ENCODE results near the gene SPA17. TPM values are rescaled to one million over a fixed set of nuclear protein-coding genes. Genes with fewer than 3 reads are reported as not detected.

SPA17 gene
- total and polyA plus RNA-seq, 9 of the 15 experiments (the other 6 are each of a cell fraction or from before 2014, with no cell fraction given) = 6.0 to 19.5 (median 12.6) TPM

GRCh38 chr11:124657904-124658303, 15.8 kb upstream of the SPA17 start:
- intact Hi-C loops (cut with micrococcal nuclease) (no loop called here), in situ Hi-C loops (cut with MboI) (no loop called here)
- POLR2A ChIA-PET = interaction anchor here (0.6 kb wide), 1 partner anchor 9 kb away, joined by 3 read pairs; no protein-coding TSS in a partner anchor
- DNase-seq (ENCODE audit: extremely low read depth in 1 of 4, low spot score in 3 of 4) (no peak), ATAC-seq (no peak), FAIRE-seq (no peak)
- Histone ChIP-seq H3K36me3 (ENCODE audit: control insufficient read depth, insufficient read depth, low read length) (no peaks in the 10 kb centered on the region), H3K4me3 (no peak overlapping the region), H2AFZ (ENCODE audit: low read depth, low read length) (no peak overlapping the region), H3K27me3 (ENCODE audit: control insufficient read depth in 2 of 2, insufficient read depth in 2 of 2, low read length in 2 of 2) (no peaks in the 10 kb centered on the region), H3K4me2 (ENCODE audit: insufficient read depth, low read length) (no peak overlapping the region), H3K9me3 (replicated peaks; ENCODE audit: control insufficient read depth, insufficient read depth, low read depth, low read length) (no peaks in the 10 kb centered on the region), H3K9me1 (ENCODE audit: control insufficient read depth, insufficient read depth, low read length) (no peaks in the 10 kb centered on the region), H3K27ac (ENCODE audit: extremely low read depth, low read depth, low read length) (no peak overlapping the region), H4K20me1 (replicated peaks; ENCODE audit: control insufficient read depth, insufficient read depth, low read length) (no peaks in the 10 kb centered on the region), H3K4me1 (replicated peaks in 1 of 2; ENCODE audit: control insufficient read depth in 2 of 2, insufficient read depth in 2 of 2, low read length in 2 of 2) (no peaks in the 10 kb centered on the region), H3K79me2 (ENCODE audit: control insufficient read depth, insufficient read depth, low read length) (no peaks in the 10 kb centered on the region), H3K9ac (ENCODE audit: insufficient read depth in 1 of 2, low read depth in 2 of 2, low read length in 2 of 2) (no peak overlapping the region)
- 50% methylated on average over 5 of the region's 5 CpGs for WGBS (ENCODE audit: insufficient coverage, low coverage, missing lambda C conversion rate)
- no TSS peak for BruUV-seq (replicated peaks)
- CTCF ChIA-PET (ENCODE audit: low intra/inter-chr PET ratio) = no interaction called here
- TF ChIP-seq MAFG (tag; conservative IDR thresholded peaks at IDR 0.05) = no peak

GRCh38 chr11:124658501-124658900, 15.2 kb upstream of the SPA17 start:
- H3K27me3 ChIP-seq (ENCODE audit: control insufficient read depth in 2 of 2, insufficient read depth in 2 of 2, low read length in 2 of 2) = no peaks in the 10 kb centered on the region
- no peaks in the 10 kb centered on the region for H3K4me1 ChIP-seq (replicated peaks in 1 of 2; ENCODE audit: control insufficient read depth in 2 of 2, insufficient read depth in 2 of 2, low read length in 2 of 2)
- POLR2A ChIA-PET = no interaction called here
- H3K4me3 ChIP-seq = no peak overlapping the region
- DNase-seq (ENCODE audit: extremely low read depth in 1 of 4, low spot score in 3 of 4) (no peak), FAIRE-seq (no peak), ATAC-seq (no peak)
- H3K27ac ChIP-seq (ENCODE audit: extremely low read depth, low read depth, low read length) = no peak overlapping the region
- intact Hi-C loops (cut with micrococcal nuclease) = no loop called here
- H4K20me1 ChIP-seq (replicated peaks; ENCODE audit: control insufficient read depth, insufficient read depth, low read length) = no peaks in the 10 kb centered on the region
- H2AFZ ChIP-seq (ENCODE audit: low read depth, low read length) = no peak overlapping the region
- in situ Hi-C loops (cut with MboI) = no loop called here
- BruUV-seq (replicated peaks) = no TSS peak
- no peaks in the 10 kb centered on the region for H3K36me3 ChIP-seq (ENCODE audit: control insufficient read depth, insufficient read depth, low read length)
- 29% methylated on average over 3 of the region's 3 CpGs for whole genome bisulfite sequencing (ENCODE audit: insufficient coverage, low coverage, missing lambda C conversion rate)
- no peak overlapping the region for H3K9ac ChIP-seq (ENCODE audit: insufficient read depth in 1 of 2, low read depth in 2 of 2, low read length in 2 of 2)
- H3K4me2 ChIP-seq (ENCODE audit: insufficient read depth, low read length) = no peak overlapping the region
- no peaks in the 10 kb centered on the region for H3K79me2 ChIP-seq (ENCODE audit: control insufficient read depth, insufficient read depth, low read length)
- no peaks in the 10 kb centered on the region for H3K9me3 ChIP-seq (replicated peaks; ENCODE audit: control insufficient read depth, insufficient read depth, low read depth, low read length)
- no peaks in the 10 kb centered on the region for H3K9me1 ChIP-seq (ENCODE audit: control insufficient read depth, insufficient read depth, low read length)
- CTCF ChIA-PET (ENCODE audit: low intra/inter-chr PET ratio) = no interaction called here
- TF ChIP-seq PRMT5 (CRISPR knock-in tag; IDR thresholded peaks at IDR 0.05) (no peak), ZNF592 (IDR thresholded peaks at IDR 0.05) (no peak), PYGO2 (tag; IDR thresholded peaks at IDR 0.05) (no peak), PTTG1 (tag; IDR thresholded peaks at IDR 0.05; ENCODE audit: low read depth) (no peak), SAFB2 (IDR thresholded peaks at IDR 0.05; ENCODE audit: borderline replicate concordance, low read depth, low read length, severe bottlenecking) (no peak), CEBPB (tag; IDR thresholded peaks at IDR 0.05) (no peak), ZNF175 (CRISPR knock-in tag; IDR thresholded peaks at IDR 0.05; ENCODE audit: low read depth) (no peak), ZSCAN32 (CRISPR knock-in tag; IDR thresholded peaks at IDR 0.05) (no peak)

Data from K562 (cell line).